Brain microvascular endothelial cell (primary cell): ENCODE data around the gene USP35.
"Not testable (repeated sequence)": the region's sequence is repeated elsewhere in the genome, so short reads cannot be mapped to it uniquely, and the experiment has no call there.

Source experiments
- DNase-seq: peaks from one replicate; pipeline ENCODE4 v3.0.0-alpha.2; 2020
- H3K27ac ChIP-seq: fragments of 250-450 bp; sonication (Bioruptor Pico); 2 replicates; pipeline ENCODE4 v1.5.1; 2020; ENCODE audit warnings: mild to moderate bottlenecking, moderate library complexity
- H3K27me3 ChIP-seq: fragments of 250-450 bp; sonication (Bioruptor Pico); replicated peaks from 2 replicates; pipeline ENCODE4 v1.5.1; 2020; ENCODE audit warnings: mild to moderate bottlenecking
- H3K36me3 ChIP-seq: fragments of 250-450 bp; sonication (Bioruptor Pico); replicated peaks from 2 replicates; pipeline ENCODE4 v1.5.1; 2020; ENCODE audit warnings: mild to moderate bottlenecking
- H3K4me3 ChIP-seq: 2 replicates; pipeline ENCODE4 v1.5.1; 2011; ENCODE audit warnings: low read depth, mild to moderate bottlenecking, control low read depth, low read length, moderate library complexity
- in situ Hi-C: cut with HindIII; loops from 2 replicates; pipeline ENCODE4 v1.10.0; 2017; ENCODE audit warnings: low sequenced_read_pairs, low pct_ligation_motif_present
- TF ChIP-seq, protein P1 (sequence below): IDR thresholded peaks from 2 replicates; pipeline ENCODE4 v1.5.1; 2011; ENCODE audit warnings: low read depth, mild to moderate bottlenecking, moderate library complexity, low read length, control low read depth, inconsistent platforms; ENCODE audit errors: missing control alignments

The USP35 gene

GRCh38 chr11:78166855-78167469 lies 21.8 kb upstream of the USP35 start:
- DNase-seq, result no peak
- Histone ChIP-seq H3K27me3 (no peaks in the 10 kb centered on the region), H3K36me3 (no peaks in the 10 kb centered on the region), H3K4me3 (no peak overlapping the region), H3K27ac (no peak overlapping the region)
- TF ChIP-seq, protein P1, sequence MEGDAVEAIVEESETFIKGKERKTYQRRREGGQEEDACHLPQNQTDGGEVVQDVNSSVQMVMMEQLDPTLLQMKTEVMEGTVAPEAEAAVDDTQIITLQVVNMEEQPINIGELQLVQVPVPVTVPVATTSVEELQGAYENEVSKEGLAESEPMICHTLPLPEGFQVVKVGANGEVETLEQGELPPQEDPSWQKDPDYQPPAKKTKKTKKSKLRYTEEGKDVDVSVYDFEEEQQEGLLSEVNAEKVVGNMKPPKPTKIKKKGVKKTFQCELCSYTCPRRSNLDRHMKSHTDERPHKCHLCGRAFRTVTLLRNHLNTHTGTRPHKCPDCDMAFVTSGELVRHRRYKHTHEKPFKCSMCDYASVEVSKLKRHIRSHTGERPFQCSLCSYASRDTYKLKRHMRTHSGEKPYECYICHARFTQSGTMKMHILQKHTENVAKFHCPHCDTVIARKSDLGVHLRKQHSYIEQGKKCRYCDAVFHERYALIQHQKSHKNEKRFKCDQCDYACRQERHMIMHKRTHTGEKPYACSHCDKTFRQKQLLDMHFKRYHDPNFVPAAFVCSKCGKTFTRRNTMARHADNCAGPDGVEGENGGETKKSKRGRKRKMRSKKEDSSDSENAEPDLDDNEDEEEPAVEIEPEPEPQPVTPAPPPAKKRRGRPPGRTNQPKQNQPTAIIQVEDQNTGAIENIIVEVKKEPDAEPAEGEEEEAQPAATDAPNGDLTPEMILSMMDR, result no peak
- in situ Hi-C loops, result no loop called here

- Histone ChIP-seq H3K27ac (peak overlapping the region; percentile 99), H3K4me3 (no peak overlapping the region)
- in situ Hi-C loops, result no loop called here
Measured at GRCh38 chr11:78168539-78169477, 19.9 kb upstream of the USP35 start.

DNA sequence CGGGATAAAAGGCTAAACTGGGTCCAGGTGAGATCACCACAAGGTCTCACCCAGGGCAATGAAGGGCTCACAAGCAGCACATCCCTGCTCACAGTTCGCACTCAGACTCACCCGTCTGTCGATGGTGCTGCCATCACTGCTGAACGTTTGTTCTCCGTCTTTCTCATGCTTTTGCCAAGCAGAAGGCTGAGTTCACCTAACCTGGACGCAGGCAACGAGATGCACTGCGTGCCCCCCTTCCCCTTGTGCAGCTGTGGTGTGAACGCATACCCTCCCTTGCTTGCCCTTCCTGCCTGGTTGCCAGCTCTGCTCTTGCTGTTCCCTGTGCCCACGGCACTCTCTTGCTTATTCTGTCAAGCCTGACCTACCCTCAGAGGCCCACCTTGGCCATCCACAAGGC lies 18.3 kb upstream of the USP35 start:
- TF ChIP-seq, protein P1, result no peak
- H3K4me3 ChIP-seq, result no peak overlapping the region
- H3K27me3 ChIP-seq, result no peaks in the 10 kb centered on the region
- DNase-seq, result no peak
- H3K27ac ChIP-seq, result peak overlapping the region; percentile 99
- in situ Hi-C loops, result no loop called here
- H3K36me3 ChIP-seq, result peaks cover 12% of the 10 kb centered on the region

More at GRCh38 chr11:78168539-78169477, 19.9 kb upstream of the USP35 start:
- TF ChIP-seq, protein P1, result no peak
- Histone ChIP-seq H3K36me3 (peaks cover 7% of the 10 kb centered on the region), H3K27me3 (no peaks in the 10 kb centered on the region)
- DNase-seq, result peak; percentile 96

GRCh38 chr11:78170874-78171549 lies 17.7 kb upstream of the USP35 start:
- H3K27ac ChIP-seq, result peak overlapping the region; percentile 99
- H3K4me3 ChIP-seq, result no peak overlapping the region
- TF ChIP-seq, protein P1, result no peak
- H3K27me3 ChIP-seq, result no peaks in the 10 kb centered on the region
- peak; percentile 47 for DNase-seq
- H3K36me3 ChIP-seq, result peaks cover 13% of the 10 kb centered on the region
- in situ Hi-C loops, result no loop called here

- TF ChIP-seq, protein P1, result no peak
- Histone ChIP-seq H3K4me3 (no peak overlapping the region), H3K27me3 (no peaks in the 10 kb centered on the region), H3K27ac (peak overlapping the region; percentile 99), H3K36me3 (peaks cover 23% of the 10 kb centered on the region)
- no peak for DNase-seq
- in situ Hi-C loops, result no loop called here
Measured at GRCh38 chr11:78171951-78172350, 16.8 kb upstream of the USP35 start.

DNA sequence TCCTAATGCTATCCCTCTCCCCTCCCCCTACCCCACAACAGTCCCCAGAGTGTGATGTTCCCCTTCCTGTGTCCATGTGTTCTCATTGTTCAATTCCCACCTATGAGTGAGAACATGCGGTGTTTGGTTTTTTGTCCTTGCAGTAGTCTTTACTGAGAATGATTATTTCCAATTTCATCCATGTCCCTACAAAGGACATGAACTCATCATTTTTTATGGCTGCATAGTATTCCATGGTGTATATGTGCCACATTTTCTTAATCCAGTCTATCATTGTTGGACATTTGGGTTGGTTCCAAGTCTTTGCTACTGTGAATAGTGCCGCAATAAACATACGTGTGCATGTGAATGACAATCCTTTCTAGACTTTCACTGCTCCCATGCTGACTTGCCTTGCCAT lies 12.9 kb upstream of the USP35 start:
- H3K4me3 ChIP-seq, H3K27ac ChIP-seq, DNase-seq, in situ Hi-C loops, H3K27me3 ChIP-seq: not testable (repeated sequence)
- H3K36me3 ChIP-seq, result peaks cover 31% of the 10 kb centered on the region
